Measurements from ENCODE around the gene KDM4D. TPM values are rescaled to one million over a fixed set of nuclear protein-coding genes. Genes with fewer than 3 reads are reported as not detected.

Gene KDM4D
- total and polyA plus RNA-seq, 9 of the 15 experiments (the other 6 are each of a cell fraction or from before 2014, with no cell fraction given) = 0.34 to 1.1 (median 0.50) TPM

DNA sequence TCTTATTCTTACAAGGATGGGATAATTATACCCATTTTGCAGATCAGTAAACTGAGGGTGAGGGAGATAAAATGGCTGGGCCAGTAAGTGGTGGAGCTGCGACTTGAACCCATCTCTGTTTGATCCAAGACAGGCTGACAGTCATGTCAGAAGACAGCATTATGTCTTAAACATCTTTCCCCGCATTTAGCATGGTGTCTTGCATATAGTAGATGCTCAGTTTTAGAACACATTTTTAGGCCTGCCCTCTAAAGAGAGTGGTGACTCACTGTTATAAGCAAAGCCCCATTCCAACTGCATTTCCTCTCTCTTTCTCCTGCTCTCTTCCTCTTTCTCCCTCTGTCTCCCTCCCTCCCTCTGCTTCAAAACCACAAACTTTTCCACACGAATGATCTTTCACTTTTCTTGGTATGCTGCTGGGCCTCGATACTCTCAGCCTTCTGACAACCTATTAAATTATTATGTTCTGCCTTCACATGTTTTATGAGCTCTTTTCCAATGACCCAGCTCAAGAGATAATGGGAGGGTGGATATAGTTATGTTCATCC lies 25.4 kb upstream of the KDM4D start (continued):
- TF ChIP-seq SMARCE1 (IDR thresholded peaks at IDR 0.05) (peak; percentile 81; the same call in 1 of the 2 replicates), CREB1 (IDR thresholded peaks at IDR 0.05) (no peak), CREB1 (CRISPR knock-in tag; IDR thresholded peaks at IDR 0.05) (no peak), GATAD2B (IDR thresholded peaks at IDR 0.05; ENCODE audit: borderline replicate concordance) (no peak), SMAD4 (CRISPR knock-in tag; conservative IDR thresholded peaks at IDR 0.05) (no peak), FOXP1 (CRISPR knock-in tag; IDR thresholded peaks at IDR 0.05) (no peak), DMBX1 (CRISPR knock-in tag; IDR thresholded peaks at IDR 0.05; ENCODE audit: borderline replicate concordance) (no peak), ZNF224 (CRISPR knock-in tag; IDR thresholded peaks at IDR 0.05) (no peak), HDGF (IDR thresholded peaks at IDR 0.05) (no peak), HDAC1 (IDR thresholded peaks at IDR 0.05) (no peak; a peak in 1 of 4 replicates), L3MBTL2 (IDR thresholded peaks at IDR 0.05) (no peak), MAFG (tag; conservative IDR thresholded peaks at IDR 0.05) (no peak), GABPB1 (CRISPR knock-in tag; IDR thresholded peaks at IDR 0.05) (peak; percentile 37; the same call in 1 of the 2 replicates), ZNF253 (CRISPR knock-in tag; conservative IDR thresholded peaks at IDR 0.05) (no peak), ZBTB9 (CRISPR knock-in tag; IDR thresholded peaks at IDR 0.05) (no peak), ZNF384 (IDR thresholded peaks at IDR 0.05; ENCODE audit: low read depth, low read length) (no peak), BHLHE40 (IDR thresholded peaks at IDR 0.05; ENCODE audit: low read length) (no peak), MIER1 (IDR thresholded peaks at IDR 0.05; ENCODE audit: low read depth) (no peak), ZNF354B (CRISPR knock-in tag; IDR thresholded peaks at IDR 0.05) (no peak)
- TF ChIP-seq, protein P1, sequence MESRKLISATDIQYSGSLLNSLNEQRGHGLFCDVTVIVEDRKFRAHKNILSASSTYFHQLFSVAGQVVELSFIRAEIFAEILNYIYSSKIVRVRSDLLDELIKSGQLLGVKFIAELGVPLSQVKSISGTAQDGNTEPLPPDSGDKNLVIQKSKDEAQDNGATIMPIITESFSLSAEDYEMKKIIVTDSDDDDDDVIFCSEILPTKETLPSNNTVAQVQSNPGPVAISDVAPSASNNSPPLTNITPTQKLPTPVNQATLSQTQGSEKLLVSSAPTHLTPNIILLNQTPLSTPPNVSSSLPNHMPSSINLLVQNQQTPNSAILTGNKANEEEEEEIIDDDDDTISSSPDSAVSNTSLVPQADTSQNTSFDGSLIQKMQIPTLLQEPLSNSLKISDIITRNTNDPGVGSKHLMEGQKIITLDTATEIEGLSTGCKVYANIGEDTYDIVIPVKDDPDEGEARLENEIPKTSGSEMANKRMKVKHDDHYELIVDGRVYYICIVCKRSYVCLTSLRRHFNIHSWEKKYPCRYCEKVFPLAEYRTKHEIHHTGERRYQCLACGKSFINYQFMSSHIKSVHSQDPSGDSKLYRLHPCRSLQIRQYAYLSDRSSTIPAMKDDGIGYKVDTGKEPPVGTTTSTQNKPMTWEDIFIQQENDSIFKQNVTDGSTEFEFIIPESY (CRISPR knock-in tag; IDR thresholded peaks at IDR 0.05) = no peak
- TF ChIP-seq, protein P2, sequence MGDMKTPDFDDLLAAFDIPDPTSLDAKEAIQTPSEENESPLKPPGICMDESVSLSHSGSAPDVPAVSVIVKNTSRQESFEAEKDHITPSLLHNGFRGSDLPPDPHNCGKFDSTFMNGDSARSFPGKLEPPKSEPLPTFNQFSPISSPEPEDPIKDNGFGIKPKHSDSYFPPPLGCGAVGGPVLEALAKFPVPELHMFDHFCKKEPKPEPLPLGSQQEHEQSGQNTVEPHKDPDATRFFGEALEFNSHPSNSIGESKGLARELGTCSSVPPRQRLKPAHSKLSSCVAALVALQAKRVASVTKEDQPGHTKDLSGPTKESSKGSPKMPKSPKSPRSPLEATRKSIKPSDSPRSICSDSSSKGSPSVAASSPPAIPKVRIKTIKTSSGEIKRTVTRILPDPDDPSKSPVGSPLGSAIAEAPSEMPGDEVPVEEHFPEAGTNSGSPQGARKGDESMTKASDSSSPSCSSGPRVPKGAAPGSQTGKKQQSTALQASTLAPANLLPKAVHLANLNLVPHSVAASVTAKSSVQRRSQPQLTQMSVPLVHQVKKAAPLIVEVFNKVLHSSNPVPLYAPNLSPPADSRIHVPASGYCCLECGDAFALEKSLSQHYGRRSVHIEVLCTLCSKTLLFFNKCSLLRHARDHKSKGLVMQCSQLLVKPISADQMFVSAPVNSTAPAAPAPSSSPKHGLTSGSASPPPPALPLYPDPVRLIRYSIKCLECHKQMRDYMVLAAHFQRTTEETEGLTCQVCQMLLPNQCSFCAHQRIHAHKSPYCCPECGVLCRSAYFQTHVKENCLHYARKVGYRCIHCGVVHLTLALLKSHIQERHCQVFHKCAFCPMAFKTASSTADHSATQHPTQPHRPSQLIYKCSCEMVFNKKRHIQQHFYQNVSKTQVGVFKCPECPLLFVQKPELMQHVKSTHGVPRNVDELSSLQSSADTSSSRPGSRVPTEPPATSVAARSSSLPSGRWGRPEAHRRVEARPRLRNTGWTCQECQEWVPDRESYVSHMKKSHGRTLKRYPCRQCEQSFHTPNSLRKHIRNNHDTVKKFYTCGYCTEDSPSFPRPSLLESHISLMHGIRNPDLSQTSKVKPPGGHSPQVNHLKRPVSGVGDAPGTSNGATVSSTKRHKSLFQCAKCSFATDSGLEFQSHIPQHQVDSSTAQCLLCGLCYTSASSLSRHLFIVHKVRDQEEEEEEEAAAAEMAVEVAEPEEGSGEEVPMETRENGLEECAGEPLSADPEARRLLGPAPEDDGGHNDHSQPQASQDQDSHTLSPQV (IDR thresholded peaks at IDR 0.05) = no peak
- TF ChIP-seq, protein P3, sequence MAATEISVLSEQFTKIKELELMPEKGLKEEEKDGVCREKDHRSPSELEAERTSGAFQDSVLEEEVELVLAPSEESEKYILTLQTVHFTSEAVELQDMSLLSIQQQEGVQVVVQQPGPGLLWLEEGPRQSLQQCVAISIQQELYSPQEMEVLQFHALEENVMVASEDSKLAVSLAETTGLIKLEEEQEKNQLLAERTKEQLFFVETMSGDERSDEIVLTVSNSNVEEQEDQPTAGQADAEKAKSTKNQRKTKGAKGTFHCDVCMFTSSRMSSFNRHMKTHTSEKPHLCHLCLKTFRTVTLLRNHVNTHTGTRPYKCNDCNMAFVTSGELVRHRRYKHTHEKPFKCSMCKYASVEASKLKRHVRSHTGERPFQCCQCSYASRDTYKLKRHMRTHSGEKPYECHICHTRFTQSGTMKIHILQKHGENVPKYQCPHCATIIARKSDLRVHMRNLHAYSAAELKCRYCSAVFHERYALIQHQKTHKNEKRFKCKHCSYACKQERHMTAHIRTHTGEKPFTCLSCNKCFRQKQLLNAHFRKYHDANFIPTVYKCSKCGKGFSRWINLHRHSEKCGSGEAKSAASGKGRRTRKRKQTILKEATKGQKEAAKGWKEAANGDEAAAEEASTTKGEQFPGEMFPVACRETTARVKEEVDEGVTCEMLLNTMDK (IDR thresholded peaks at IDR 0.05; ENCODE audit: borderline replicate concordance, insufficient read depth, low read depth, low read length, poor library complexity, severe bottlenecking) = no peak

Measured in K562 (cell line).